Natural killer cell (primary cell): ENCODE results near the gene ANKRD22. TPM values are rescaled to one million over a fixed set of nuclear protein-coding genes. Genes with fewer than 3 reads are reported as not detected.

ENCODE experiments used
- ATAC-seq, 3 donors: fragments of 150-1000 bp in 2 of 3; fragments of 200-7000 bp in 1 of 3; cut with Tn5 transposase; 1 replicate in 1 of 3; 2 replicates in 2 of 3; pipeline ENCODE4 v1.10.0; 2021; ENCODE audit warnings: mild to moderate bottlenecking in 2 of 3, moderate library complexity in 2 of 3
- DNase-seq, 2 donors: peaks; one replicate each; pipeline versions ENCODE4 v3.0.0 to v3.0.0-alpha.2; 2013 to 2021; ENCODE audit warnings: mixed read lengths in 1 of 2
- H3K27ac ChIP-seq: one replicate; pipeline ENCODE4 v1.5.1; 2013; ENCODE audit warnings: mild to moderate bottlenecking, low read length
- H3K27me3 ChIP-seq: one replicate; pipeline ENCODE4 v1.6.1; 2013; ENCODE audit warnings: low read length; ENCODE audit not compliant: control insufficient read depth, insufficient read depth
- H3K36me3 ChIP-seq: one replicate; pipeline ENCODE4 v1.6.1; 2013; ENCODE audit warnings: low read length; ENCODE audit not compliant: control insufficient read depth, insufficient read depth
- H3K4me1 ChIP-seq: one replicate; pipeline ENCODE4 v1.6.1; 2013; ENCODE audit warnings: low read length; ENCODE audit not compliant: control insufficient read depth, insufficient read depth
- H3K4me3 ChIP-seq: one replicate; pipeline ENCODE4 v1.5.1; 2013; ENCODE audit warnings: low read length
- H3K9me3 ChIP-seq: one replicate; pipeline ENCODE4 v1.6.1; 2013; ENCODE audit warnings: low read length; ENCODE audit not compliant: control insufficient read depth, insufficient read depth
- H3K27ac Mint-ChIP-seq, 2 donors: one replicate each; pipeline ENCODE4 v1.8.0; 2022; ENCODE audit warnings: mild to moderate bottlenecking in 2 of 2, mixed read lengths in 2 of 2, moderate library complexity in 1 of 2
- H3K27me3 Mint-ChIP-seq, 2 donors: one replicate each; pipeline ENCODE4 v1.8.0; 2022; ENCODE audit warnings: low read depth in 2 of 2, mixed read lengths in 2 of 2
- H3K36me3 Mint-ChIP-seq: one replicate; pipeline ENCODE4 v1.8.0; 2022; ENCODE audit warnings: mixed read lengths
- H3K4me1 Mint-ChIP-seq, 2 donors: one replicate each; pipeline ENCODE4 v1.8.0; 2022; ENCODE audit warnings: mixed read lengths in 2 of 2
- H3K4me3 Mint-ChIP-seq: one replicate; pipeline ENCODE4 v1.8.0; 2022; ENCODE audit warnings: mild to moderate bottlenecking, moderate library complexity, mixed read lengths
- H3K9me3 Mint-ChIP-seq, 2 donors: one replicate each; pipeline ENCODE4 v1.8.0; 2022; ENCODE audit warnings: mixed read lengths in 2 of 2
- WGBS: methylation state at CpG from one replicate; pipeline ENCODE4 v1.1.7; 2013; ENCODE audit warnings: missing lambda C conversion rate; ENCODE audit not compliant: insufficient coverage; 5-methylcytosine and 5-hydroxymethylcytosine counted together
- intact Hi-C: fragments of 100-400 bp; cut with micrococcal nuclease; formaldehyde crosslinking; loops from one replicate; pipeline ENCODE4 v1.14.2; 2022
- total RNA-seq, 4 donors: library from RNA; stranded (reverse); fragments of 120-200 nt in 1 of 4; gene quantifications; one replicate each; pipeline versions ENCODE4 v1.2.3 to v1.2.4, GENCODE V29; 2013 to 2022
- TF ChIP-seq, protein P1 (sequence below): fragments of 200-600 bp; IDR thresholded peaks from one replicate; pipeline ENCODE4 v1.8.0; 2022; ENCODE audit warnings: antibody characterized with exemption

The ANKRD22 gene
- total RNA-seq, 3 donors from 2014 or later (not counting 1 experiment from before 2014, with no cell fraction given) = not detected

DNA sequence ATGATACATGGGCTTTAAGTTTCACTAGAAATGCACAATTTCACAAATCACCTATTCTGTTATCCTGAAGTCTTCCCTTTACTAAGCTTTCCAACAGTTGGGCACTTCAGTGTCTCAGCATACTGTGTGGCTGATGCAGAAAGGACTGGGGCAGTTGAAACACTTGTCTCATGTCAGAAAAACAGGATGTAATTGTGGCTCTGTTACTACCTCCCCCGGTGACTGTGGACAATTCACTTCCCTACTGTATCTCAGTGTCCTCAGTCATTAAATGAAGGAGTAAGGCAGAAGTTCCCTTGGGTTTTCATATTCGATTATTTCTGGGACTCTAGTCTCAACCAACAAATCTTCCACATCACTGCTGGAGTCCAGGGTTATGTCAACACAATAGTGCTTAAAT, 17.9 kb downstream of the ANKRD22 start:
- no peaks in the 10 kb centered on the region for H3K27me3 Mint-ChIP-seq
- DNase-seq = peak in 1 of 2 donors; percentile 44
- WGBS = 6% methylated on average over 2 of the region's 2 CpGs
- no peaks in the 10 kb centered on the region for H3K36me3 Mint-ChIP-seq
- H3K4me1 Mint-ChIP-seq = peaks cover 28 to 30% of the 10 kb centered on the region in 2 donors
- intact Hi-C loops = loop anchor here (2.0 kb wide), 1 partner anchor 47 kb away; the partner anchor contains the start of gene STAMBPL1
- TF ChIP-seq, protein P1, sequence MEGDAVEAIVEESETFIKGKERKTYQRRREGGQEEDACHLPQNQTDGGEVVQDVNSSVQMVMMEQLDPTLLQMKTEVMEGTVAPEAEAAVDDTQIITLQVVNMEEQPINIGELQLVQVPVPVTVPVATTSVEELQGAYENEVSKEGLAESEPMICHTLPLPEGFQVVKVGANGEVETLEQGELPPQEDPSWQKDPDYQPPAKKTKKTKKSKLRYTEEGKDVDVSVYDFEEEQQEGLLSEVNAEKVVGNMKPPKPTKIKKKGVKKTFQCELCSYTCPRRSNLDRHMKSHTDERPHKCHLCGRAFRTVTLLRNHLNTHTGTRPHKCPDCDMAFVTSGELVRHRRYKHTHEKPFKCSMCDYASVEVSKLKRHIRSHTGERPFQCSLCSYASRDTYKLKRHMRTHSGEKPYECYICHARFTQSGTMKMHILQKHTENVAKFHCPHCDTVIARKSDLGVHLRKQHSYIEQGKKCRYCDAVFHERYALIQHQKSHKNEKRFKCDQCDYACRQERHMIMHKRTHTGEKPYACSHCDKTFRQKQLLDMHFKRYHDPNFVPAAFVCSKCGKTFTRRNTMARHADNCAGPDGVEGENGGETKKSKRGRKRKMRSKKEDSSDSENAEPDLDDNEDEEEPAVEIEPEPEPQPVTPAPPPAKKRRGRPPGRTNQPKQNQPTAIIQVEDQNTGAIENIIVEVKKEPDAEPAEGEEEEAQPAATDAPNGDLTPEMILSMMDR = no peak
- Histone ChIP-seq H3K4me3 (no peak overlapping the region), H3K27me3 (no peaks in the 10 kb centered on the region), H3K27ac (no peak overlapping the region), H3K9me3 (no peaks in the 10 kb centered on the region), H3K36me3 (no peaks in the 10 kb centered on the region), H3K4me1 (peaks cover 5% of the 10 kb centered on the region)
- ATAC-seq = peak in 1 of 3 donors; percentile 41
- H3K4me3 Mint-ChIP-seq = no peak overlapping the region
- peak overlapping the region; percentile 31 to 77 for H3K27ac Mint-ChIP-seq
- H3K9me3 Mint-ChIP-seq = no peaks in the 10 kb centered on the region

DNA sequence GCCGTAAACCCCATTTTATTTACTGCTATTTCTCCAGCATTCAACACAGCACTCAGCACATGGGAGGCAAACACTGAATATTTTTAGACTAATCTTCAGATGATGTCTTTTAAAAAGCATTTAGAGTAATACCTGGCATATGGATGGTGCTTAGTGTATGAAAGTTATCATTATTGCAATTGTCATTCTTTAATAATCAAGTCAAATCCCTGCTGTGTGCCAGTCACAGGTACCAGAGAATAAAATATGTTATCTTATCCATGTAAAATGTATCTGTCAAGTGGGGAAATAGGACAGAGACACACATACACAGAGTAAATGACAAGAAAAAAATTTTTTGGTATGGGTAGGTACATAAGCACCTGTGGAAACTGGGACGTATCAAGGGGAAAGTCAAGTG, 18.5 kb downstream of the ANKRD22 start:
- H3K27ac Mint-ChIP-seq = peak overlapping the region; percentile 3 to 77
- no peak overlapping the region for H3K4me3 ChIP-seq
- no peak overlapping the region for H3K4me3 Mint-ChIP-seq
- no peaks in the 10 kb centered on the region for H3K9me3 ChIP-seq
- TF ChIP-seq, protein P1 = no peak
- H3K36me3 Mint-ChIP-seq = no peaks in the 10 kb centered on the region
- no peaks in the 10 kb centered on the region for H3K27me3 Mint-ChIP-seq
- no peaks in the 10 kb centered on the region for H3K36me3 ChIP-seq
- no peaks in the 10 kb centered on the region for H3K9me3 Mint-ChIP-seq
- peaks cover 5% of the 10 kb centered on the region for H3K4me1 ChIP-seq
- no CpG with 5 or more reads among the region's 2 CpGs for WGBS
- no peak for DNase-seq
- intact Hi-C loops = no loop called here
- no peaks in the 10 kb centered on the region for H3K27me3 ChIP-seq
- H3K27ac ChIP-seq = no peak overlapping the region
- ATAC-seq = no peak
- peaks cover 28 to 35% of the 10 kb centered on the region in 2 donors for H3K4me1 Mint-ChIP-seq

DNA sequence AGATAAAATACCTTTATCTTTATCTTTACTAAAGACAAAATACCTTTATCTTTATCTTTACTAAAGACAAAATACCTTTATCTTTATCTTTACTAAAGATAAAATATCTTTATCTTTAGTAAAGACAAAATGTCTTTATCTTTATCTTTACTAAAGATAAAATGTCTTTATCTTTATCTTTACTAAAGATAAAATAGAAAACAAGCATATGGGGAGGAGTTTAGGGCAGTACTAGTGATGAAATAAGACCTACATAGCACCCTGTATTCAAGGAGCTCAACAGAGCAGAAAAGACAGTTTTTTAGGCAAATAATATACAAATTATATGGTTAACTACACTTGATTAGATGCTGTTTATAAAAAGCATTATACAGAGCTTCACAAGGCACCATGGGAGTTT, 19.3 kb downstream of the ANKRD22 start:
- Histone ChIP-seq H3K27ac (no peak overlapping the region), H3K27me3 (no peaks in the 10 kb centered on the region), H3K4me1 (peaks cover 5% of the 10 kb centered on the region), H3K4me3 (no peak overlapping the region), H3K36me3 (no peaks in the 10 kb centered on the region), H3K9me3 (no peaks in the 10 kb centered on the region)
- H3K9me3 Mint-ChIP-seq = no peaks in the 10 kb centered on the region
- peaks cover 28 to 41% of the 10 kb centered on the region in 2 donors for H3K4me1 Mint-ChIP-seq
- peak overlapping the region; percentile 3 to 77 for H3K27ac Mint-ChIP-seq
- ATAC-seq = no peak
- no peaks in the 10 kb centered on the region for H3K36me3 Mint-ChIP-seq
- no peaks in the 10 kb centered on the region for H3K27me3 Mint-ChIP-seq
- intact Hi-C loops = no loop called here
- no peak for DNase-seq
- TF ChIP-seq, protein P1 = no peak
- no peak overlapping the region for H3K4me3 Mint-ChIP-seq

DNA sequence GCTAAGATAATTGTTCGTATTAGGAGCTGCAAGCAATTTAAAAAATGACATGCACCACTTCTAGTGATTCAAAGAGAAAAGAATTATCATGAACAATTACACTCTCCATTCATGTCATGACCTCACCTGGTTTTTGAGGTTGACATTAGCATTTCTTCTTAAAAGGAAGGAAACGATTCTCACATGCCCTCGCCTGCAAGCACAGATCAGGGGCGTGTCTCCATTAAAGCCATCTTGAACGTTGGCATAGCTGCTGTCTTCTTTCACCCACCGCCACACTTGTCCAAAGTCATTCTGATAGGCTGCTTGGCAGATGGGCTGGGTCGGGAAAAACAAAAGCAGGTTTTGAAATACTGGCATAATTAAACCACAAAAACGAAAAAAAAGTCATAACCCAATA, 19.9 kb downstream of the ANKRD22 start:
- no peaks in the 10 kb centered on the region for H3K9me3 Mint-ChIP-seq
- peak; percentile 18 to 60 (median 49) for ATAC-seq
- no peak overlapping the region for H3K4me3 ChIP-seq
- peak overlapping the region; percentile 9 for H3K4me3 Mint-ChIP-seq
- H3K27ac ChIP-seq = no peak overlapping the region
- H3K27me3 Mint-ChIP-seq = no peaks in the 10 kb centered on the region
- WGBS = 58% methylated on average over 5 of the region's 8 CpGs
- H3K36me3 ChIP-seq = no peaks in the 10 kb centered on the region
- H3K27ac Mint-ChIP-seq = peak overlapping the region; percentile 43 to 65
- H3K9me3 ChIP-seq = no peaks in the 10 kb centered on the region
- H3K4me1 Mint-ChIP-seq = peaks cover 35 to 47% of the 10 kb centered on the region in 2 donors
- peaks cover 7% of the 10 kb centered on the region for H3K4me1 ChIP-seq
- TF ChIP-seq, protein P1 = no peak
- peak in 1 of 2 donors; percentile 78 for DNase-seq
- no peaks in the 10 kb centered on the region for H3K36me3 Mint-ChIP-seq
- intact Hi-C loops = no loop called here
- no peaks in the 10 kb centered on the region for H3K27me3 ChIP-seq
